GM23338 (cell line): ENCODE data around the gene CNDP2. TPM values are rescaled to one million over a fixed set of nuclear protein-coding genes. Genes with fewer than 3 reads are reported as not detected.

ENCODE experiments used
- ATAC-seq: fragments of 200-7000 bp; cut with Tn5 transposase; 3 replicates; pipeline ENCODE4 v1.9.1; 2020
- DNase-seq: peaks from one replicate; pipeline ENCODE4 v3.0.0-alpha.2; 2015; ENCODE audit warnings: low spot score
- H2AFZ ChIP-seq: fragments of 200-600 bp; sonication (generic); 2 replicates; pipeline ENCODE4 v1.8.0; 2016; ENCODE audit warnings: antibody characterized with exemption, mild to moderate bottlenecking, moderate library complexity
- H3F3A ChIP-seq: fragments of 200-600 bp; sonication (generic); replicated peaks from 2 replicates; pipeline ENCODE4 v1.8.0; 2017; ENCODE audit warnings: antibody characterized with exemption, mixed run types, low read depth
- H3K27ac ChIP-seq: fragments of 200-600 bp; sonication (generic); 2 replicates; pipeline ENCODE4 v1.6.1; 2016; ENCODE audit warnings: low read depth
- H3K27me3 ChIP-seq: fragments of 200-600 bp; sonication (generic); 2 replicates; pipeline ENCODE4 v1.8.0; 2016; ENCODE audit warnings: mild to moderate bottlenecking, mixed run types, moderate library complexity; ENCODE audit not compliant: insufficient read depth
- H3K36me3 ChIP-seq: fragments of 200-600 bp; sonication (generic); 2 replicates; pipeline ENCODE4 v1.8.0; 2016; ENCODE audit warnings: mild to moderate bottlenecking; ENCODE audit not compliant: insufficient read depth
- H3K4me1 ChIP-seq: fragments of 200-600 bp; sonication (generic); 2 replicates; pipeline ENCODE4 v1.8.0; 2016; ENCODE audit warnings: mild to moderate bottlenecking, moderate library complexity; ENCODE audit not compliant: insufficient read depth
- H3K4me2 ChIP-seq: fragments of 200-600 bp; sonication (generic); 2 replicates; pipeline ENCODE4 v1.7.1; 2017; ENCODE audit warnings: mixed run types
- H3K4me3 ChIP-seq: fragments of 200-600 bp; sonication (generic); 2 replicates; pipeline ENCODE4 v1.6.1; 2016; ENCODE audit warnings: mixed run types
- H3K79me2 ChIP-seq: fragments of 200-600 bp; sonication (generic); replicated peaks from 2 replicates; pipeline ENCODE4 v1.8.0; 2017; ENCODE audit warnings: mild to moderate bottlenecking; ENCODE audit not compliant: insufficient read depth
- H3K9me2 ChIP-seq: fragments of 200-600 bp; sonication (generic); 2 replicates; pipeline ENCODE4 v1.8.0; 2017; ENCODE audit not compliant: insufficient read depth
- H4K20me1 ChIP-seq: fragments of 200-600 bp; sonication (generic); replicated peaks from 2 replicates; pipeline ENCODE4 v1.8.0; 2017; ENCODE audit warnings: mild to moderate bottlenecking; ENCODE audit not compliant: insufficient read depth
- H3K27ac Mint-ChIP-seq: 2 replicates; pipeline ENCODE4 v1.8.0; 2020; ENCODE audit warnings: inconsistent platforms, mild to moderate bottlenecking, moderate library complexity, mixed read lengths
- H3K27me3 Mint-ChIP-seq: 3 replicates; pipeline ENCODE4 v1.8.0; 2022; ENCODE audit warnings: low read depth, mild to moderate bottlenecking, moderate library complexity, mixed read lengths, inconsistent platforms; ENCODE audit not compliant: insufficient read depth, poor library complexity
- H3K36me3 Mint-ChIP-seq: 3 replicates; pipeline ENCODE4 v1.8.0; 2021; ENCODE audit warnings: low read depth, mild to moderate bottlenecking, inconsistent platforms, moderate library complexity, mixed read lengths
- H3K4me1 Mint-ChIP-seq: 3 replicates; pipeline ENCODE4 v1.8.0; 2020; ENCODE audit warnings: mild to moderate bottlenecking, inconsistent platforms, mixed read lengths
- H3K4me3 Mint-ChIP-seq: 3 replicates; pipeline ENCODE4 v1.8.0; 2021; ENCODE audit warnings: moderate library complexity, mild to moderate bottlenecking, inconsistent platforms, mixed read lengths
- H3K9me3 Mint-ChIP-seq: 3 replicates; pipeline ENCODE4 v1.8.0; 2020; ENCODE audit warnings: moderate library complexity, mild to moderate bottlenecking, inconsistent platforms, mixed read lengths
- CREB1 ChIP-seq: fragments of 250-450 bp; sonication (Bioruptor Pico); IDR thresholded peaks from 2 replicates; pipeline ENCODE4 v1.5.0; 2020; ENCODE audit warnings: low read depth, mild to moderate bottlenecking, moderate library complexity
- ETS1 ChIP-seq: IDR thresholded peaks from 2 replicates; pipeline ENCODE4 v1.6.1; 2016; ENCODE audit warnings: antibody characterized with exemption
- EZH2 ChIP-seq: fragments of 200-600 bp; sonication (generic); IDR thresholded peaks from one replicate; pipeline ENCODE4 v1.8.0; 2017; ENCODE audit warnings: antibody characterized with exemption, mild to moderate bottlenecking, low read depth; ENCODE audit not compliant: unreplicated experiment
- EZH2phosphoT487 ChIP-seq: fragments of 200-600 bp; sonication (generic); IDR thresholded peaks from one replicate; pipeline ENCODE4 v1.8.1; 2018; ENCODE audit warnings: antibody characterized with exemption; ENCODE audit not compliant: unreplicated experiment
- JUNB ChIP-seq: IDR thresholded peaks from one replicate; pipeline ENCODE4 v1.6.1; 2016; ENCODE audit warnings: antibody characterized with exemption; ENCODE audit not compliant: unreplicated experiment
- NANOG ChIP-seq: IDR thresholded peaks from 2 replicates; pipeline ENCODE4 v1.6.1; 2016; ENCODE audit warnings: antibody characterized with exemption, borderline replicate concordance
- POLR2AphosphoS5 ChIP-seq: IDR thresholded peaks from 2 replicates; pipeline ENCODE4 v1.6.1; 2016; ENCODE audit warnings: antibody characterized with exemption, low read depth
- STAT1 ChIP-seq: IDR thresholded peaks from one replicate; pipeline ENCODE4 v1.6.1; 2016; ENCODE audit warnings: antibody characterized with exemption; ENCODE audit not compliant: unreplicated experiment
- ZNF331 ChIP-seq: fragments of 250-450 bp; sonication (Bioruptor Pico); IDR thresholded peaks from 2 replicates; pipeline ENCODE4 v1.5.0; 2020; ENCODE audit warnings: low read depth, mild to moderate bottlenecking, moderate library complexity
- polyA plus RNA-seq: library from polyadenylated mRNA; unstranded; fragments of >200 nt; fragmentation: Nextera tagmentation; extraction: Ambion mirVana; gene quantifications from 2 replicates; pipeline ENCODE4 v1.2.1, GENCODE V29; 2016
- total RNA-seq: library from RNA; depleted of rRNA; stranded (reverse); fragments of >200 nt; shearing (Covaris generic); gene quantifications from 2 replicates; pipeline ENCODE4 v1.2.3, GENCODE V29; 2014
- TF ChIP-seq, protein P1 (sequence below): fragments of 250-450 bp; sonication (Bioruptor Pico); IDR thresholded peaks from 2 replicates; pipeline ENCODE4 v1.5.0; 2020; ENCODE audit warnings: mild to moderate bottlenecking, moderate library complexity
- TF ChIP-seq, protein P2 (sequence below), 2 experiments: fragments of 200-600 bp in 1 of 2; sonication (generic) in 1 of 2; conservative IDR thresholded peaks; 2 replicates each; pipeline versions ENCODE4 v1.5.1 to v1.6.1; 2016 to 2017; ENCODE audit warnings: antibody characterized with exemption in 2 of 2, low read depth in 2 of 2, mild to moderate bottlenecking in 2 of 2, moderate library complexity in 1 of 2
- TF ChIP-seq, protein P3 (sequence below): IDR thresholded peaks from one replicate; pipeline ENCODE4 v1.6.1; 2018; ENCODE audit warnings: antibody characterized with exemption; ENCODE audit not compliant: unreplicated experiment

Gene CNDP2
- total and polyA plus RNA-seq, 2 experiments from 2014 or later: 116 to 175 TPM

DNA sequence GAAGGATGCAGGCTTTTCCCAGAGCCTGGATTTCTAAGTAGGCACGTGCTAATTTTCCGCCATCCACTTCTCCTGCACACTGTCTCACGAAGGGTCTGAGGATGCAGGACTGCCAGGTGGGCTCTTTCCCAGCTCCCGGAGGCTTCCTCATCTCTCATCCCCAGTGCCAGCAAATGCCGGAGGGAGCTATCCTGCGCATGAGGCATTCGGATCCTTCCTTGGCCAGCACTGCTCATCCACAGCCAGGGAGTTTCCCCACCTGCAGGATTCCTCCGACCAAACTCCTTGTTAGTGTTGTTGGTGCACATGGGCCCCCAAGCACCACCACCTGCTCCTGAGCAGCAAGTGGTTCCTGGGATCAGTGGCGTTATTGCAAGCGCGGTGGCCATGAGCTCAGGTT is 43.1 kb downstream of the CNDP2 start (continued):
- TF ChIP-seq, protein P1, sequence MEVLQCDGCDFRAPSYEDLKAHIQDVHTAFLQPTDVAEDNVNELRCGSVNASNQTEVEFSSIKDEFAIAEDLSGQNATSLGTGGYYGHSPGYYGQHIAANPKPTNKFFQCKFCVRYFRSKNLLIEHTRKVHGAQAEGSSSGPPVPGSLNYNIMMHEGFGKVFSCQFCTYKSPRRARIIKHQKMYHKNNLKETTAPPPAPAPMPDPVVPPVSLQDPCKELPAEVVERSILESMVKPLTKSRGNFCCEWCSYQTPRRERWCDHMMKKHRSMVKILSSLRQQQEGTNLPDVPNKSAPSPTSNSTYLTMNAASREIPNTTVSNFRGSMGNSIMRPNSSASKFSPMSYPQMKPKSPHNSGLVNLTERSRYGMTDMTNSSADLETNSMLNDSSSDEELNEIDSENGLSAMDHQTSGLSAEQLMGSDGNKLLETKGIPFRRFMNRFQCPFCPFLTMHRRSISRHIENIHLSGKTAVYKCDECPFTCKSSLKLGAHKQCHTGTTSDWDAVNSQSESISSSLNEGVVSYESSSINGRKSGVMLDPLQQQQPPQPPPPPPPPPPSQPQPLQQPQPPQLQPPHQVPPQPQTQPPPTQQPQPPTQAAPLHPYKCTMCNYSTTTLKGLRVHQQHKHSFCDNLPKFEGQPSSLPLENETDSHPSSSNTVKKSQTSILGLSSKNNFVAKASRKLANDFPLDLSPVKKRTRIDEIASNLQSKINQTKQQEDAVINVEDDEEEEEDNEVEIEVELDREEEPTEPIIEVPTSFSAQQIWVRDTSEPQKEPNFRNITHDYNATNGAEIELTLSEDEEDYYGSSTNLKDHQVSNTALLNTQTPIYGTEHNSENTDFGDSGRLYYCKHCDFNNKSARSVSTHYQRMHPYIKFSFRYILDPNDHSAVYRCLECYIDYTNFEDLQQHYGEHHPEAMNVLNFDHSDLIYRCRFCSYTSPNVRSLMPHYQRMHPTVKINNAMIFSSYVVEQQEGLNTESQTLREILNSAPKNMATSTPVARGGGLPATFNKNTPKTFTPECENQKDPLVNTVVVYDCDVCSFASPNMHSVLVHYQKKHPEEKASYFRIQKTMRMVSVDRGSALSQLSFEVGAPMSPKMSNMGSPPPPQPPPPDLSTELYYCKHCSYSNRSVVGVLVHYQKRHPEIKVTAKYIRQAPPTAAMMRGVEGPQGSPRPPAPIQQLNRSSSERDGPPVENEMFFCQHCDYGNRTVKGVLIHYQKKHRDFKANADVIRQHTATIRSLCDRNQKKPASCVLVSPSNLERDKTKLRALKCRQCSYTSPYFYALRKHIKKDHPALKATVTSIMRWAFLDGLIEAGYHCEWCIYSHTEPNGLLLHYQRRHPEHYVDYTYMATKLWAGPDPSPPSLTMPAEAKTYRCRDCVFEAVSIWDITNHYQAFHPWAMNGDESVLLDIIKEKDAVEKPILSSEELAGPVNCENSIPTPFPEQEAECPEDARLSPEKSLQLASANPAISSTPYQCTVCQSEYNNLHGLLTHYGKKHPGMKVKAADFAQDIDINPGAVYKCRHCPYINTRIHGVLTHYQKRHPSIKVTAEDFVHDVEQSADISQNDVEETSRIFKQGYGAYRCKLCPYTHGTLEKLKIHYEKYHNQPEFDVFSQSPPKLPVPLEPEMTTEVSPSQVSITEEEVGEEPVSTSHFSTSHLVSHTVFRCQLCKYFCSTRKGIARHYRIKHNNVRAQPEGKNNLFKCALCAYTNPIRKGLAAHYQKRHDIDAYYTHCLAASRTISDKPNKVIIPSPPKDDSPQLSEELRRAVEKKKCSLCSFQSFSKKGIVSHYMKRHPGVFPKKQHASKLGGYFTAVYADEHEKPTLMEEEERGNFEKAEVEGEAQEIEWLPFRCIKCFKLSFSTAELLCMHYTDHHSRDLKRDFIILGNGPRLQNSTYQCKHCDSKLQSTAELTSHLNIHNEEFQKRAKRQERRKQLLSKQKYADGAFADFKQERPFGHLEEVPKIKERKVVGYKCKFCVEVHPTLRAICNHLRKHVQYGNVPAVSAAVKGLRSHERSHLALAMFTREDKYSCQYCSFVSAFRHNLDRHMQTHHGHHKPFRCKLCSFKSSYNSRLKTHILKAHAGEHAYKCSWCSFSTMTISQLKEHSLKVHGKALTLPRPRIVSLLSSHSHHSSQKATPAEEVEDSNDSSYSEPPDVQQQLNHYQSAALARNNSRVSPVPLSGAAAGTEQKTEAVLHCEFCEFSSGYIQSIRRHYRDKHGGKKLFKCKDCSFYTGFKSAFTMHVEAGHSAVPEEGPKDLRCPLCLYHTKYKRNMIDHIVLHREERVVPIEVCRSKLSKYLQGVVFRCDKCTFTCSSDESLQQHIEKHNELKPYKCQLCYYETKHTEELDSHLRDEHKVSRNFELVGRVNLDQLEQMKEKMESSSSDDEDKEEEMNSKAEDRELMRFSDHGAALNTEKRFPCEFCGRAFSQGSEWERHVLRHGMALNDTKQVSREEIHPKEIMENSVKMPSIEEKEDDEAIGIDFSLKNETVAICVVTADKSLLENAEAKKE (CRISPR knock-in tag): no peak

- no peaks in the 10 kb centered on the region for H3K9me2 ChIP-seq
- no peaks in the 10 kb centered on the region for H3K79me2 ChIP-seq
- H3K4me2 ChIP-seq: no peak overlapping the region
- no peak overlapping the region for H3K27ac ChIP-seq
- no peaks in the 10 kb centered on the region for H3K27me3 ChIP-seq
- Mint-ChIP-seq H3K27ac (no peak overlapping the region), H3K4me1 (no peaks in the 10 kb centered on the region; the same call in 2 of the 3 replicates), H3K27me3 (no peaks in the 10 kb centered on the region), H3K36me3 (no peaks in the 10 kb centered on the region), H3K9me3 (peaks cover 3% of the 10 kb centered on the region; the same call in 2 of the 3 replicates), H3K4me3 (no peak overlapping the region)
- H2AFZ ChIP-seq: no peak overlapping the region
- ATAC-seq (no peak), DNase-seq (no peak)
- no peaks in the 10 kb centered on the region for H3K36me3 ChIP-seq
- H3F3A ChIP-seq: no peaks in the 10 kb centered on the region
- no peaks in the 10 kb centered on the region for H3K4me1 ChIP-seq
- H3K4me3 ChIP-seq: no peak overlapping the region
- no peaks in the 10 kb centered on the region for H4K20me1 ChIP-seq
- TF ChIP-seq JUNB (no peak), EZH2 (no peak), CREB1 (CRISPR knock-in tag) (no peak), STAT1 (no peak), POLR2AphosphoS5 (no peak), ZNF331 (no peak), NANOG (no peak), EZH2phosphoT487 (no peak), ETS1 (no peak)
- TF ChIP-seq, protein P2, sequence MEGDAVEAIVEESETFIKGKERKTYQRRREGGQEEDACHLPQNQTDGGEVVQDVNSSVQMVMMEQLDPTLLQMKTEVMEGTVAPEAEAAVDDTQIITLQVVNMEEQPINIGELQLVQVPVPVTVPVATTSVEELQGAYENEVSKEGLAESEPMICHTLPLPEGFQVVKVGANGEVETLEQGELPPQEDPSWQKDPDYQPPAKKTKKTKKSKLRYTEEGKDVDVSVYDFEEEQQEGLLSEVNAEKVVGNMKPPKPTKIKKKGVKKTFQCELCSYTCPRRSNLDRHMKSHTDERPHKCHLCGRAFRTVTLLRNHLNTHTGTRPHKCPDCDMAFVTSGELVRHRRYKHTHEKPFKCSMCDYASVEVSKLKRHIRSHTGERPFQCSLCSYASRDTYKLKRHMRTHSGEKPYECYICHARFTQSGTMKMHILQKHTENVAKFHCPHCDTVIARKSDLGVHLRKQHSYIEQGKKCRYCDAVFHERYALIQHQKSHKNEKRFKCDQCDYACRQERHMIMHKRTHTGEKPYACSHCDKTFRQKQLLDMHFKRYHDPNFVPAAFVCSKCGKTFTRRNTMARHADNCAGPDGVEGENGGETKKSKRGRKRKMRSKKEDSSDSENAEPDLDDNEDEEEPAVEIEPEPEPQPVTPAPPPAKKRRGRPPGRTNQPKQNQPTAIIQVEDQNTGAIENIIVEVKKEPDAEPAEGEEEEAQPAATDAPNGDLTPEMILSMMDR (conservative IDR thresholded peaks at IDR 0.05; ENCODE audit: low read depth in 2 of 2): no peak
- TF ChIP-seq, protein P3, sequence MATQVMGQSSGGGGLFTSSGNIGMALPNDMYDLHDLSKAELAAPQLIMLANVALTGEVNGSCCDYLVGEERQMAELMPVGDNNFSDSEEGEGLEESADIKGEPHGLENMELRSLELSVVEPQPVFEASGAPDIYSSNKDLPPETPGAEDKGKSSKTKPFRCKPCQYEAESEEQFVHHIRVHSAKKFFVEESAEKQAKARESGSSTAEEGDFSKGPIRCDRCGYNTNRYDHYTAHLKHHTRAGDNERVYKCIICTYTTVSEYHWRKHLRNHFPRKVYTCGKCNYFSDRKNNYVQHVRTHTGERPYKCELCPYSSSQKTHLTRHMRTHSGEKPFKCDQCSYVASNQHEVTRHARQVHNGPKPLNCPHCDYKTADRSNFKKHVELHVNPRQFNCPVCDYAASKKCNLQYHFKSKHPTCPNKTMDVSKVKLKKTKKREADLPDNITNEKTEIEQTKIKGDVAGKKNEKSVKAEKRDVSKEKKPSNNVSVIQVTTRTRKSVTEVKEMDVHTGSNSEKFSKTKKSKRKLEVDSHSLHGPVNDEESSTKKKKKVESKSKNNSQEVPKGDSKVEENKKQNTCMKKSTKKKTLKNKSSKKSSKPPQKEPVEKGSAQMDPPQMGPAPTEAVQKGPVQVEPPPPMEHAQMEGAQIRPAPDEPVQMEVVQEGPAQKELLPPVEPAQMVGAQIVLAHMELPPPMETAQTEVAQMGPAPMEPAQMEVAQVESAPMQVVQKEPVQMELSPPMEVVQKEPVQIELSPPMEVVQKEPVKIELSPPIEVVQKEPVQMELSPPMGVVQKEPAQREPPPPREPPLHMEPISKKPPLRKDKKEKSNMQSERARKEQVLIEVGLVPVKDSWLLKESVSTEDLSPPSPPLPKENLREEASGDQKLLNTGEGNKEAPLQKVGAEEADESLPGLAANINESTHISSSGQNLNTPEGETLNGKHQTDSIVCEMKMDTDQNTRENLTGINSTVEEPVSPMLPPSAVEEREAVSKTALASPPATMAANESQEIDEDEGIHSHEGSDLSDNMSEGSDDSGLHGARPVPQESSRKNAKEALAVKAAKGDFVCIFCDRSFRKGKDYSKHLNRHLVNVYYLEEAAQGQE: no peak
Observed at GRCh38 chr18:74540652-74541421, 44.7 kb downstream of the CNDP2 start.
